ENCODE measurements around the gene CALML3.
"Not testable (repeated sequence)": the region's sequence is repeated elsewhere in the genome, so short reads cannot be mapped to it uniquely, and the experiment has no call there.

The CALML3 gene

GRCh38 chr10:5524641-5525560, at the start of gene CALML3:
CALML3 (plus strand) TSS chr10:5524961; CDS start chr10:5525086, 125 bp downstream.
- DNase-seq (ENCODE audit: low read depth) = no peak

- DNase-seq (ENCODE audit: low read depth) = not testable (repeated sequence)
Measured at GRCh38 chr10:5475088-5475487, 49.7 kb upstream of the CALML3 start.

- DNase-seq (ENCODE audit: low read depth) = not testable (repeated sequence)
Measured at GRCh38 chr10:5475974-5476807, 48.6 kb upstream of the CALML3 start.

GRCh38 chr10:5476918-5477525, 47.7 kb upstream of the CALML3 start:
- no peak for DNase-seq (ENCODE audit: low read depth)

- DNase-seq (ENCODE audit: low read depth) = no peak
Measured at GRCh38 chr10:5477948-5478693, 46.6 kb upstream of the CALML3 start.

GRCh38 chr10:5478694-5479305, 46.0 kb upstream of the CALML3 start:
- DNase-seq (ENCODE audit: low read depth) = no peak

GRCh38 chr10:5479481-5480161, 45.1 kb upstream of the CALML3 start:
- no peak for DNase-seq (ENCODE audit: low read depth)

GRCh38 chr10:5480162-5480941, 44.4 kb upstream of the CALML3 start:
- DNase-seq (ENCODE audit: low read depth) = no peak

- DNase-seq (ENCODE audit: low read depth) = no peak
Measured at GRCh38 chr10:5481121-5481520, 43.6 kb upstream of the CALML3 start.

- no peak for DNase-seq (ENCODE audit: low read depth)
Measured at GRCh38 chr10:5482016-5482415, 42.7 kb upstream of the CALML3 start.

GRCh38 chr10:5484205-5484604, 40.6 kb upstream of the CALML3 start:
- DNase-seq (ENCODE audit: low read depth) = no peak

GRCh38 chr10:5485290-5485689, 39.5 kb upstream of the CALML3 start:
- no peak for DNase-seq (ENCODE audit: low read depth)

- no peak for DNase-seq (ENCODE audit: low read depth)
Measured at GRCh38 chr10:5485948-5486852, 38.6 kb upstream of the CALML3 start.

- no peak for DNase-seq (ENCODE audit: low read depth)
Measured at GRCh38 chr10:5486853-5487235, 37.9 kb upstream of the CALML3 start.

GRCh38 chr10:5488272-5489161, 36.2 kb upstream of the CALML3 start:
- no peak for DNase-seq (ENCODE audit: low read depth)

GRCh38 chr10:5490032-5490431, 34.7 kb upstream of the CALML3 start:
- DNase-seq (ENCODE audit: low read depth) = no peak

- no peak for DNase-seq (ENCODE audit: low read depth)
Measured at GRCh38 chr10:5490698-5491464, 33.9 kb upstream of the CALML3 start.

Data from stimulated activated CD8-positive, alpha-beta memory T cell treated with anti-CD3 and anti-CD28 coated beads, Interleukin-15, amount 100 ng/mL, for 24 hours (primary cell).